ENCODE results near the gene FMNL3. TPM values are rescaled to one million over a fixed set of nuclear protein-coding genes. Genes with fewer than 3 reads are reported as not detected.
A peak's percentile ranks its signal among the peaks of the same experiment; 100 is the strongest.
"Not testable (repeated sequence)": the region's sequence is repeated elsewhere in the genome, so short reads cannot be mapped to it uniquely, and the experiment has no call there.

FMNL3 gene, protein sequence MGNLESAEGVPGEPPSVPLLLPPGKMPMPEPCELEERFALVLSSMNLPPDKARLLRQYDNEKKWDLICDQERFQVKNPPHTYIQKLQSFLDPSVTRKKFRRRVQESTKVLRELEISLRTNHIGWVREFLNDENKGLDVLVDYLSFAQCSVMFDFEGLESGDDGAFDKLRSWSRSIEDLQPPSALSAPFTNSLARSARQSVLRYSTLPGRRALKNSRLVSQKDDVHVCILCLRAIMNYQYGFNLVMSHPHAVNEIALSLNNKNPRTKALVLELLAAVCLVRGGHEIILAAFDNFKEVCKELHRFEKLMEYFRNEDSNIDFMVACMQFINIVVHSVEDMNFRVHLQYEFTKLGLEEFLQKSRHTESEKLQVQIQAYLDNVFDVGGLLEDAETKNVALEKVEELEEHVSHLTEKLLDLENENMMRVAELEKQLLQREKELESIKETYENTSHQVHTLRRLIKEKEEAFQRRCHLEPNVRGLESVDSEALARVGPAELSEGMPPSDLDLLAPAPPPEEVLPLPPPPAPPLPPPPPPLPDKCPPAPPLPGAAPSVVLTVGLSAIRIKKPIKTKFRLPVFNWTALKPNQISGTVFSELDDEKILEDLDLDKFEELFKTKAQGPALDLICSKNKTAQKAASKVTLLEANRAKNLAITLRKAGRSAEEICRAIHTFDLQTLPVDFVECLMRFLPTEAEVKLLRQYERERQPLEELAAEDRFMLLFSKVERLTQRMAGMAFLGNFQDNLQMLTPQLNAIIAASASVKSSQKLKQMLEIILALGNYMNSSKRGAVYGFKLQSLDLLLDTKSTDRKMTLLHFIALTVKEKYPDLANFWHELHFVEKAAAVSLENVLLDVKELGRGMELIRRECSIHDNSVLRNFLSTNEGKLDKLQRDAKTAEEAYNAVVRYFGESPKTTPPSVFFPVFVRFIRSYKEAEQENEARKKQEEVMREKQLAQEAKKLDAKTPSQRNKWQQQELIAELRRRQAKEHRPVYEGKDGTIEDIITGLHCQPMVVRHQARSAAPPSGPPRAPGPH
- 36.2 and 38.0 TPM in 2 replicates for total RNA-seq

GRCh38 chr12:49707128-49707811, at the start of gene FMNL3:
TSS of gene FMNL3 (minus strand) at chr12:49707405. CDS start at chr12:49707180, 225 bp downstream.
- intact Hi-C loops (cut with micrococcal nuclease) = loop anchor here (1.0 to 5.0 kb wide), 6 partner anchors 34 to 340 kb away; partner anchors contain the start of genes MCRS1, NCKAP5L, SPATS2 and TMBIM6
- H3K27ac Mint-ChIP-seq = peak within 1 kb of the TSS; percentile 84
- peaks cover 10% of the 10 kb centered on the region for H3K36me3 Mint-ChIP-seq (ENCODE audit: low read depth)
- DNase-seq (ENCODE audit: low spot score) = peak; percentile 98
- H3K4me3 Mint-ChIP-seq (ENCODE audit: low read depth) = peak within 1 kb of the TSS; percentile 94
- peaks cover 43% of the 10 kb centered on the region for H3K4me1 Mint-ChIP-seq (ENCODE audit: low read depth)
- peaks cover 21% of the 10 kb centered on the region for H3K27me3 Mint-ChIP-seq (ENCODE audit: low read depth)
- no peaks in the 10 kb centered on the region for H3K9me3 Mint-ChIP-seq

DNA sequence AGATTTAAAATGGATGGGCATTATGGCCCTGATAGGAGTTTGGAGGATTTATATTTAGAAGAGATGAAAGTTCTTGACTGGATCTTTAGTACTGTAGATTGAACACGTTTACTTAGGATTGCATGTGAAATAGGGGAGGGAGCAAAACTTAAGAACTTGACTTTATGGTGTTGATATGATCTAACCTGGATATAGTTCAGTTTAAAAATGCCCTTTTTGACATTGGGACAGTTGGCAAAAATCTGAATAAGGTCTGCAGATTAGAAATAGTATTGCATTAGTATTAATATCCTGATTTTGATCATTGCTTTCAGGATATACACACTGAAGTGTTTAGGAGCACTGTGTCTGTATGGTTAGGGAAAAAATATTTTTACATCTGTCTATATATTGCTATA, 43.8 kb upstream of the FMNL3 start:
- intact Hi-C loops (cut with micrococcal nuclease) = loop anchor here (1.0 kb wide), 2 partner anchors 9 to 11 kb away; no protein-coding TSS in a partner anchor
- Mint-ChIP-seq H3K27me3 (ENCODE audit: low read depth) (no peaks in the 10 kb centered on the region), H3K4me3 (ENCODE audit: low read depth) (peak overlapping the region; percentile 52), H3K36me3 (ENCODE audit: low read depth) (peaks cover 77% of the 10 kb centered on the region), H3K27ac (peak overlapping the region; percentile 84), H3K9me3 (no peaks in the 10 kb centered on the region), H3K4me1 (ENCODE audit: low read depth) (peaks cover 67% of the 10 kb centered on the region)
- no peak for DNase-seq (ENCODE audit: low spot score)

- Mint-ChIP-seq H3K27ac (peak overlapping the region; percentile 84), H3K4me1 (ENCODE audit: low read depth) (peaks cover 65% of the 10 kb centered on the region), H3K36me3 (ENCODE audit: low read depth) (peaks cover 70% of the 10 kb centered on the region), H3K9me3 (no peaks in the 10 kb centered on the region), H3K27me3 (ENCODE audit: low read depth) (no peaks in the 10 kb centered on the region), H3K4me3 (ENCODE audit: low read depth) (peak overlapping the region; percentile 52)
- intact Hi-C loops (cut with micrococcal nuclease) = loop anchor here (1.0 kb wide), 2 partner anchors 8 to 12 kb away; no protein-coding TSS in a partner anchor
- peak; percentile 20 for DNase-seq (ENCODE audit: low spot score)
These were observed 43.1 kb upstream of the FMNL3 start for GRCh38 chr12:49750027-49750995.

- intact Hi-C loops (cut with micrococcal nuclease) = loop anchor here (10.0 kb wide), 1 partner anchor 384 kb away; the partner anchor contains the start of gene SPATS2
- Mint-ChIP-seq H3K27me3 (ENCODE audit: low read depth) (no peaks in the 10 kb centered on the region), H3K9me3 (no peaks in the 10 kb centered on the region), H3K27ac (peak overlapping the region; percentile 84), H3K36me3 (ENCODE audit: low read depth) (peaks cover 69% of the 10 kb centered on the region), H3K4me3 (ENCODE audit: low read depth) (peak overlapping the region; percentile 9), H3K4me1 (ENCODE audit: low read depth) (peaks cover 72% of the 10 kb centered on the region)
- no peak for DNase-seq (ENCODE audit: low spot score)
These were observed 41.6 kb upstream of the FMNL3 start for GRCh38 chr12:49748800-49749199.

- no peaks in the 10 kb centered on the region for H3K9me3 Mint-ChIP-seq
- intact Hi-C loops (cut with micrococcal nuclease) = loop anchor here (10.0 kb wide), 1 partner anchor 384 kb away; the partner anchor contains the start of gene SPATS2
- peaks cover 72% of the 10 kb centered on the region for H3K4me1 Mint-ChIP-seq (ENCODE audit: low read depth)
- H3K27ac Mint-ChIP-seq = peak overlapping the region; percentile 51
- peaks cover 69% of the 10 kb centered on the region for H3K36me3 Mint-ChIP-seq (ENCODE audit: low read depth)
- no peak for DNase-seq (ENCODE audit: low spot score)
- H3K27me3 Mint-ChIP-seq (ENCODE audit: low read depth) = no peaks in the 10 kb centered on the region
- H3K4me3 Mint-ChIP-seq (ENCODE audit: low read depth) = peak overlapping the region; percentile 38
These were observed 41.1 kb upstream of the FMNL3 start for GRCh38 chr12:49748306-49748705.

GRCh38 chr12:49744363-49744885, 37.2 kb upstream of the FMNL3 start:
- Mint-ChIP-seq H3K36me3 (ENCODE audit: low read depth) (peaks cover 54% of the 10 kb centered on the region), H3K4me1 (ENCODE audit: low read depth) (peaks cover 49% of the 10 kb centered on the region), H3K27me3 (ENCODE audit: low read depth) (no peaks in the 10 kb centered on the region), H3K27ac (peak overlapping the region; percentile 69), H3K4me3 (ENCODE audit: low read depth) (peak overlapping the region; percentile 41), H3K9me3 (no peaks in the 10 kb centered on the region)
- no peak for DNase-seq (ENCODE audit: low spot score)
- intact Hi-C loops (cut with micrococcal nuclease) = loop anchor here (5.0 to 10.0 kb wide), 2 partner anchors 380 to 612 kb away; partner anchors contain the start of genes SPATS2 and TUBA1B

DNA sequence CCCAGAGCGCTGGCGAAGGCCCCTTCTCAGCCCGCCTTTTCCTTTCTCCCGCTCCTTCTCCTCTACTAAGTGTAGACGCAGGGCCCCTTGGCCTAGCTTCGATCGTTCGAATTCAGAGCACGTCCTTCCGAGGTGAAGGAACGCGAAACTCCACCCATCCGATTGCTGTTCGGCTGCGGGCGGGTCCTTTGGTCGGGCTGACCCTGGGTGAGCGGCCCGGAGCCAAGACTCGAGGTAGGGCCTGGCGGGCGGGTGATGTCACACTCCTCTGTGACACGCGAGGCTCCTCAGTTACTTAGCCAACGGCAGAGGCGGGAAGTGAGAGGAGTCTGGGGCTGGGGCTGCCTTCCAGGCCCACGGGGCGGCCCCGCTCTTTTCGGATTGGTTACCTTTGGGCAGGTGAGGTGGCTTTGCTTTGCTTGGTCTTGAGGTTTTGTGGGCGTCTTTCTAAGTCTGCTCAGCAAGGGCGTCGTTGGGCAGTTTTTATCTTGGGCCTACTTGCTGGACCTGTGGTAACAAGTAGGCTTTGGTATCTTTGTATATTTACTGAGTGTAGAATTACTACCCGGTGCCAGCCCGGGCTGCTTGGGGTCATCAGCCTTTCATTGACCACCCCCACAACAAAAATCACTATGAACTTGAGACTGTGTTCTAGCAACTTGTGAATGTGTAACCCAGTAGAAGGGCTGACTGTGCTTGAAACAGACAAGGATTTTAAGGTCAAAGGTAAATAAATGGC, 34.8 kb upstream of the FMNL3 start:
- peak; percentile 88 for DNase-seq (ENCODE audit: low spot score)
- H3K4me3 Mint-ChIP-seq (ENCODE audit: low read depth) = peak overlapping the region; percentile 88
- H3K27ac Mint-ChIP-seq = peak overlapping the region; percentile 96
- intact Hi-C loops (cut with micrococcal nuclease) = loop anchor here (1.0 to 10.0 kb wide), 7 partner anchors 8 to 610 kb away; partner anchors contain the start of genes FMNL3, SPATS2 and TUBA1B
- H3K9me3 Mint-ChIP-seq = no peaks in the 10 kb centered on the region
- H3K27me3 Mint-ChIP-seq (ENCODE audit: low read depth) = peaks cover under 1% of the 10 kb centered on the region
- peaks cover 38% of the 10 kb centered on the region for H3K36me3 Mint-ChIP-seq (ENCODE audit: low read depth)
- H3K4me1 Mint-ChIP-seq (ENCODE audit: low read depth) = peaks cover 32% of the 10 kb centered on the region

- Mint-ChIP-seq H3K9me3 (no peaks in the 10 kb centered on the region), H3K36me3 (ENCODE audit: low read depth) (peaks cover 34% of the 10 kb centered on the region), H3K4me3 (ENCODE audit: low read depth) (peak within 1 kb of the TSS; percentile 88), H3K4me1 (ENCODE audit: low read depth) (peaks cover 27% of the 10 kb centered on the region), H3K27ac (peak within 1 kb of the TSS; percentile 96), H3K27me3 (ENCODE audit: low read depth) (peaks cover 4% of the 10 kb centered on the region)
- peak; percentile 99 for DNase-seq (ENCODE audit: low spot score)
- intact Hi-C loops (cut with micrococcal nuclease) = loop anchor here (1.0 to 10.0 kb wide), 6 partner anchors 21 to 609 kb away; partner anchors contain the start of genes FMNL3, SPATS2 and TUBA1B
These were observed 34.0 kb upstream of the FMNL3 start, which contains the start of gene TMBIM6 for GRCh38 chr12:49740930-49741881. TSS of gene TMBIM6 (plus strand) at chr12:49741557. CDS start at chr12:49752494, 10,937 bp downstream.

- Mint-ChIP-seq H3K4me1 (ENCODE audit: low read depth) (peaks cover 27% of the 10 kb centered on the region), H3K36me3 (ENCODE audit: low read depth) (peaks cover 33% of the 10 kb centered on the region)
- not testable (repeated sequence) for DNase-seq (ENCODE audit: low spot score); H3K4me3 Mint-ChIP-seq (ENCODE audit: low read depth); H3K27me3 Mint-ChIP-seq (ENCODE audit: low read depth); H3K27ac Mint-ChIP-seq; H3K9me3 Mint-ChIP-seq
- intact Hi-C loops (cut with micrococcal nuclease) = loop anchor here (2.0 to 10.0 kb wide), 3 partner anchors 33 to 608 kb away; partner anchors contain the start of genes FMNL3, SPATS2 and TUBA1B
These were observed 33.1 kb upstream of the FMNL3 start for GRCh38 chr12:49740277-49740676.

Measured in activated T-helper 2 cell treated with anti-CD3 and anti-CD28 coated beads, Interferon-gamma antibody, Interleukin-2, Interleukin-4, amounts not matched to agents 10 μg/mL and 5 μg/mL and 100 μg/mL, durations not matched to agents 14 hours and 24 hours and 36 hours (primary cell).